Keratinocyte (primary cell): ENCODE data around the gene IRAG1.

Experiments
- CTCF ChIP-seq, 3 experiments: IDR thresholded peaks in 1 of 3; conservative IDR thresholded peaks in 1 of 3; optimal IDR thresholded peaks in 1 of 3; 2 replicates in 2 of 3; 3 replicates in 1 of 3; pipeline versions ENCODE3 to v1.5.1; 2011; ENCODE audit warnings: low read length in 3 of 3, mild to moderate bottlenecking in 3 of 3, moderate library complexity in 2 of 3, control low read depth in 1 of 3, inconsistent platforms in 1 of 3; ENCODE audit not compliant: insufficient read depth in 2 of 3; ENCODE audit errors: extremely low read depth in 1 of 3
- EZH2 ChIP-seq: IDR thresholded peaks from one replicate; pipeline ENCODE4 v1.6.1; 2012; ENCODE audit warnings: inconsistent platforms, mild to moderate bottlenecking, low read length, moderate library complexity

GRCh38 chr11:10730151-10730550 is 36.6 kb upstream of the IRAG1 start:
- TF ChIP-seq CTCF (optimal IDR thresholded peaks at IDR 0.05 in 1 of 3, IDR thresholded peaks at IDR 0.05 in 1 of 3, conservative IDR thresholded peaks at IDR 0.05 in 1 of 3; ENCODE audit: extremely low read depth in 1 of 3, insufficient read depth in 2 of 3, low read length in 3 of 3) (no peak), EZH2 (no peak)
